H1 (cell line): ENCODE data around the gene TSPAN5. TPM values are rescaled to one million over a fixed set of nuclear protein-coding genes. Genes with fewer than 3 reads are reported as not detected.

Experiments used
- CTCF ChIA-PET: fragments of 300-600 bp; sonication (Branson Sonifier 250); formaldehyde crosslinking; loops from one replicate; lab custom pipeline; 2021; ENCODE audit not compliant: partially characterized antibody; lab: Charles Lee
- POLR2A ChIA-PET: fragments of 300-600 bp; sonication (Branson Sonifier 250); formaldehyde crosslinking; loops from one replicate; lab custom pipeline; 2021; ENCODE audit warnings: inconsistent platforms; ENCODE audit not compliant: partially characterized antibody; lab: Charles Lee
- DNase-seq, 2 experiments: peaks; one replicate each; pipeline versions ENCODE4 v3.0.0 to v3.0.0-alpha.2; 2010 to 2022; ENCODE audit warnings: low spot score in 2 of 2, low read depth in 1 of 2, mixed read lengths in 1 of 2
- FAIRE-seq: peaks from 2 replicates; lab custom pipeline; 2011; peaks lifted over from hg19 to GRCh38; lab: Jason Lieb, UNC
- H2AFZ ChIP-seq: 2 replicates; pipeline ENCODE4 v1.8.1; 2012; ENCODE audit warnings: low read length, inconsistent platforms
- H2AK5ac ChIP-seq: 2 replicates; pipeline ENCODE4 v1.6.1; 2013; ENCODE audit warnings: low read depth, low read length
- H2BK120ac ChIP-seq: replicated peaks from 2 replicates; pipeline ENCODE3; 2013; ENCODE audit warnings: low read depth, low read length, inconsistent platforms
- H2BK12ac ChIP-seq: 2 replicates; pipeline ENCODE4 v1.6.1; 2013; ENCODE audit warnings: low read depth, low read length
- H2BK15ac ChIP-seq: 2 replicates; pipeline ENCODE4 v1.6.1; 2013; ENCODE audit warnings: low read length
- H2BK20ac ChIP-seq: 2 replicates; pipeline ENCODE4 v1.6.1; 2013; ENCODE audit warnings: low read length
- H2BK5ac ChIP-seq: 2 replicates; pipeline ENCODE4 v1.6.1; 2013; ENCODE audit warnings: low read depth, low read length
- H3K14ac ChIP-seq: 2 replicates; pipeline ENCODE4 v1.6.1; 2013; ENCODE audit warnings: inconsistent platforms; ENCODE audit not compliant: insufficient read length
- H3K18ac ChIP-seq: 2 replicates; pipeline ENCODE4 v1.6.1; 2013; ENCODE audit warnings: low read length; ENCODE audit errors: extremely low read depth
- H3K23ac ChIP-seq: 2 replicates; pipeline ENCODE4 v1.6.1; 2013; ENCODE audit warnings: inconsistent platforms; ENCODE audit not compliant: insufficient read length
- H3K23me2 ChIP-seq: 2 replicates; pipeline ENCODE4 v1.6.1; 2013; ENCODE audit warnings: low read depth, low read length
- H3K27ac ChIP-seq: 2 replicates; pipeline ENCODE4 v1.6.1; 2011; ENCODE audit warnings: low read depth, low read length, inconsistent platforms
- H3K27me3 ChIP-seq, 4 experiments: replicated peaks in 1 of 4; 1 replicate in 1 of 4; 2 replicates in 3 of 4; pipeline versions ENCODE4 v1.6.1 to v1.8.1; 2011 to 2013; ENCODE audit warnings: low read length in 3 of 4, mild to moderate bottlenecking in 3 of 4, inconsistent platforms in 2 of 4, mixed read lengths in 2 of 4, moderate library complexity in 1 of 4; ENCODE audit not compliant: control insufficient read depth in 3 of 4, insufficient read depth in 3 of 4; ENCODE audit errors: extremely low read depth in 1 of 4
- H3K36me3 ChIP-seq, 4 experiments: 2 replicates each; pipeline versions ENCODE4 v1.6.1 to v1.8.1; 2011 to 2013; ENCODE audit warnings: mild to moderate bottlenecking in 4 of 4, low read length in 3 of 4, moderate library complexity in 2 of 4, control low read depth in 1 of 4, inconsistent platforms in 1 of 4; ENCODE audit not compliant: insufficient read depth in 4 of 4, control insufficient read depth in 2 of 4
- H3K4ac ChIP-seq: replicated peaks from 2 replicates; pipeline ENCODE3; 2013; ENCODE audit warnings: low read length, low read depth, mixed read lengths, inconsistent platforms; ENCODE audit not compliant: insufficient read length
- H3K4me1 ChIP-seq, 4 experiments: replicated peaks in 1 of 4; 1 replicate in 1 of 4; 2 replicates in 3 of 4; pipeline versions ENCODE4 v1.6.1 to v1.8.1; 2011 to 2013; ENCODE audit warnings: low read length in 3 of 4, inconsistent platforms in 2 of 4, mixed read lengths in 1 of 4; ENCODE audit not compliant: insufficient read depth in 4 of 4, control insufficient read depth in 3 of 4
- H3K4me2 ChIP-seq, 2 experiments: 2 replicates each; pipeline versions ENCODE4 v1.6.1 to v1.8.1; 2011 to 2013; ENCODE audit warnings: low read depth in 2 of 2, low read length in 2 of 2, control low read depth in 1 of 2, inconsistent platforms in 1 of 2, mild to moderate bottlenecking in 1 of 2; ENCODE audit not compliant: insufficient read depth in 1 of 2
- H3K4me3 ChIP-seq, 4 experiments: fragments of 200-600, 300-600 bp in 1 of 4; sonication (generic), shearing (Covaris generic), sonication (Bioruptor Twin) in 1 of 4; 2 replicates each; pipeline versions ENCODE4 v1.5.1 to v1.8.1; 2011 to 2016; ENCODE audit warnings: low read length in 4 of 4, low read depth in 3 of 4, control low read depth in 2 of 4, inconsistent platforms in 2 of 4, mild to moderate bottlenecking in 2 of 4, mixed read lengths in 1 of 4, moderate library complexity in 1 of 4; ENCODE audit not compliant: insufficient read depth in 2 of 4; ENCODE audit errors: extremely low read depth in 1 of 4
- H3K56ac ChIP-seq: replicated peaks from 2 replicates; pipeline ENCODE3; 2013; ENCODE audit warnings: low read depth, mild to moderate bottlenecking, mixed read lengths, low read length, inconsistent platforms; ENCODE audit not compliant: insufficient read length
- H3K79me1 ChIP-seq: 2 replicates; pipeline ENCODE4 v1.6.1; 2013; ENCODE audit warnings: low read depth, low read length, control low read depth
- H3K79me2 ChIP-seq, 2 experiments: 2 replicates each; pipeline versions ENCODE4 v1.6.1 to v1.8.1; 2012 to 2013; ENCODE audit warnings: low read length in 2 of 2, mild to moderate bottlenecking in 2 of 2, inconsistent platforms in 1 of 2; ENCODE audit not compliant: insufficient read depth in 2 of 2, control insufficient read depth in 1 of 2
- H3K9ac ChIP-seq, 4 experiments: replicated peaks in 1 of 4; 1 replicate in 1 of 4; 2 replicates in 3 of 4; pipeline versions ENCODE4 v1.6.1 to v1.8.1; 2011 to 2013; ENCODE audit warnings: low read depth in 3 of 4, low read length in 3 of 4, control low read depth in 2 of 4, mild to moderate bottlenecking in 2 of 4, moderate library complexity in 2 of 4, inconsistent platforms in 1 of 4; ENCODE audit errors: extremely low read depth in 1 of 4
- H3K9me3 ChIP-seq, 2 experiments: 2 replicates each; pipeline versions ENCODE4 v1.6.1 to v1.8.1; 2012 to 2013; ENCODE audit warnings: mild to moderate bottlenecking in 2 of 2, moderate library complexity in 2 of 2, control low read depth in 1 of 2, inconsistent platforms in 1 of 2, low read depth in 1 of 2, low read length in 1 of 2, mixed read lengths in 1 of 2; ENCODE audit not compliant: insufficient read depth in 2 of 2
- H4K20me1 ChIP-seq, 2 experiments: replicated peaks in 1 of 2; 2 replicates each; pipeline versions ENCODE3 to v1.8.1; 2011 to 2013; ENCODE audit warnings: inconsistent platforms in 2 of 2, low read length in 2 of 2, mild to moderate bottlenecking in 1 of 2; ENCODE audit not compliant: insufficient read depth in 2 of 2, control insufficient read depth in 1 of 2
- H4K5ac ChIP-seq: 2 replicates; pipeline ENCODE4 v1.6.1; 2013; ENCODE audit warnings: low read length, low read depth, mixed read lengths, inconsistent platforms; ENCODE audit not compliant: insufficient read length
- H4K8ac ChIP-seq: 2 replicates; pipeline ENCODE4 v1.8.0; 2013; ENCODE audit warnings: mild to moderate bottlenecking, moderate library complexity, low read length, inconsistent platforms; ENCODE audit not compliant: insufficient read depth; ENCODE audit errors: extremely low read depth
- H4K91ac ChIP-seq: replicated peaks from 2 replicates; pipeline ENCODE3; 2013; ENCODE audit warnings: low read length, mixed read lengths, inconsistent platforms; ENCODE audit not compliant: insufficient read length
- NANOG ChIP-seq: IDR thresholded peaks from 2 replicates; pipeline ENCODE4 v1.6.1; 2011; ENCODE audit warnings: low read length, low read depth, mild to moderate bottlenecking, inconsistent platforms; ENCODE audit not compliant: insufficient read depth, poor library complexity, severe bottlenecking
- WGBS, 2 experiments: shearing (Covaris generic) in 1 of 2; methylation state at CpG; one replicate each; pipeline versions ENCODE4 v1.1.6 to v1.1.7; 2013 to 2015; ENCODE audit warnings: low lambda C conversion rate in 2 of 2, mixed read lengths in 2 of 2, inconsistent platforms in 1 of 2, low coverage in 1 of 2, missing lambda C conversion rate in 1 of 2; ENCODE audit not compliant: insufficient replicate concordance in 2 of 2, insufficient coverage in 1 of 2, insufficient read length in 1 of 2; ENCODE audit errors: extremely low coverage in 1 of 2, missing lambda C conversion rate in 1 of 2; 5-methylcytosine and 5-hydroxymethylcytosine counted together
- polyA plus RNA-seq, 7 experiments: library from polyadenylated mRNA; depleted of rRNA in 3 of 7; stranded (reverse) in 5 of 7; unstranded in 2 of 7; fragments of >200 nt in 5 of 7; fragments of 200-250 nt in 2 of 7; gene quantifications; 1 replicate in 5 of 7; 2 replicates in 1 of 7; 4 replicates in 1 of 7; pipeline versions ENCODE4 v1.2.1 to v1.2.3, GENCODE V29; 2011 to 2013; ENCODE audit warnings: missing spikeins in 2 of 7, mixed read lengths in 2 of 7
- total RNA-seq: library from RNA; stranded (reverse); fragmentation: NEBNext Ultra II Directional; extraction: Animal tissue kit (Norgen Biotek cat#: 25700); gene quantifications from 2 replicates; pipeline ENCODE4 v1.2.1, GENCODE V29; 2021

TSPAN5 gene
- total and polyA plus RNA-seq, 2 of the 8 experiments (the other 6 are each of a cell fraction or from before 2014, with no cell fraction given) = 17.6 to 21.2 TPM

DNA sequence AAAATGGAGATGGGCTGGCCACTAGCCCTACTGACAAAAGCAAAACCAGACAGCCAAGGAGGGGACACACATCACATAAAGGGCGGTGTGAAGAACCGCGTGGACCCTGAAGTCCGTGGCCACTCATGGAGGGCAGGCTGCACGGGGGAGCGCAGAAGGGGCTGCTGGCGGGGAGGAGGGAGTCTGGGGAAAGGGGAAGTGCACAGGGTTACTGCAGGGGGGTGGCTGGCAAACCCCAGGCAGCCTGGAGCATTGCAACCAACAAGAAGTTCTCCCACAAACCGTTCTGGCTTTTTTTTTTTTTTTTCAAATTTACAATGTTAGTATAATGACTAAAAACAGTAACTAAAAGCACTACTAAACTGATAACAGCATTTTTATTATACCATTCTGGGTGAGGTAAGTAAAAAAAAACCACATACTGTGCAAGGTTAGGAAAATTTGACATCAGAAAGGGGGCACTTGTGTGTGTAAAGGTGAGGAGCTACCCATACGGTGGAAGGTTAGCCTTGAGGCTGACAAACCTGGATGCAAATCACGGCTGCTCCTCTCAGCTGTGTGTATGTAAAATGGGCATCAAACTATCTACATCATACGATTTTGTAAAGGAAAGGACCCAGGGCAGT is 87.1 kb downstream of the TSPAN5 start:
- H4K5ac ChIP-seq = no peak overlapping the region
- no peaks in the 10 kb centered on the region for H3K27me3 ChIP-seq
- H2BK120ac ChIP-seq = no peak overlapping the region
- H2AFZ ChIP-seq = no peak overlapping the region
- no peak overlapping the region for H3K4me3 ChIP-seq
- no peaks in the 10 kb centered on the region for H3K36me3 ChIP-seq
- FAIRE-seq (no peak), DNase-seq (no peak)
- no peak overlapping the region for H3K27ac ChIP-seq
- no peak overlapping the region for H2BK12ac ChIP-seq
- no peak for TF ChIP-seq NANOG
- H3K18ac ChIP-seq = no peak overlapping the region
- H3K23me2 ChIP-seq = no peaks in the 10 kb centered on the region
- H3K4me2 ChIP-seq = no peak overlapping the region
- H4K91ac ChIP-seq = no peak overlapping the region
- no peak overlapping the region for H3K23ac ChIP-seq
- H2BK5ac ChIP-seq = no peak overlapping the region
- H4K20me1 ChIP-seq = peaks cover 0 to 2% of the 10 kb centered on the region in 2 experiments
- ChIA-PET POLR2A (no interaction called here), CTCF (no interaction called here)
- no peak overlapping the region for H2BK15ac ChIP-seq
- H3K9me3 ChIP-seq = no peaks in the 10 kb centered on the region
- H2BK20ac ChIP-seq = no peak overlapping the region
- no peak overlapping the region for H4K8ac ChIP-seq
- no peaks in the 10 kb centered on the region for H3K79me2 ChIP-seq
- H3K4me1 ChIP-seq = peaks cover 2 to 14% (median 4%) of the 10 kb centered on the region in 4 experiments
- H3K56ac ChIP-seq = no peak overlapping the region
- 91% methylated on average over 10 of the region's 11 CpGs; no CpG with 5 or more reads in 1 of the 2 experiments for WGBS, 2 experiments
- no peak overlapping the region for H3K9ac ChIP-seq
- H3K79me1 ChIP-seq = peaks cover 8% of the 10 kb centered on the region; the same call in 1 of the 2 replicates
- no peak overlapping the region for H3K4ac ChIP-seq
- H2AK5ac ChIP-seq = no peak overlapping the region
- H3K14ac ChIP-seq = no peak overlapping the region
